ENCODE measurements around the gene INTS6.

GRCh38 chr13:51346397-51346796, 106.4 kb downstream of the INTS6 start:
- TF ChIP-seq CTCF (IDR thresholded peaks at IDR 0.05), result no peak
- no peak for TF ChIP-seq POLR2A (IDR thresholded peaks at IDR 0.05)
